ENCODE measurements around the gene LIPM. TPM values are rescaled to one million over a fixed set of nuclear protein-coding genes. Genes with fewer than 3 reads are reported as not detected.

Gene LIPM
- total and polyA plus RNA-seq, 4 donors: 0.21 TPM; not detected in 3

- Histone ChIP-seq H3K27me3 (ENCODE audit: control insufficient read depth, insufficient read depth, low read length) (no peaks in the 10 kb centered on the region), H3K4me1 (ENCODE audit: control insufficient read depth, insufficient read depth, low read length) (no peaks in the 10 kb centered on the region), H3K27ac (ENCODE audit: low read depth, low read length) (no peak overlapping the region), H3K36me3 (ENCODE audit: control insufficient read depth, insufficient read depth, low read length) (no peaks in the 10 kb centered on the region), H3K4me3 (ENCODE audit: low read depth, low read length) (no peak overlapping the region), H3K9me3 (ENCODE audit: control insufficient read depth, insufficient read depth, low read length) (no peaks in the 10 kb centered on the region)
- 78% methylated on average over 2 of the region's 2 CpGs for WGBS (ENCODE audit: insufficient coverage)
- DNase-seq (ENCODE audit: low read depth in 4 of 6, low spot score in 6 of 6): no peak
These were observed 63.9 kb downstream of the LIPM start for GRCh38 chr10:88866454-88866853.

GRCh38 chr10:88870089-88870488 is 67.6 kb downstream of the LIPM start:
- H3K27me3 ChIP-seq (ENCODE audit: control insufficient read depth, insufficient read depth, low read length): no peaks in the 10 kb centered on the region
- no peak for DNase-seq (ENCODE audit: low read depth in 4 of 6, low spot score in 6 of 6)
- no peaks in the 10 kb centered on the region for H3K4me1 ChIP-seq (ENCODE audit: control insufficient read depth, insufficient read depth, low read length)
- no peaks in the 10 kb centered on the region for H3K9me3 ChIP-seq (ENCODE audit: control insufficient read depth, insufficient read depth, low read length)
- H3K36me3 ChIP-seq (ENCODE audit: control insufficient read depth, insufficient read depth, low read length): no peaks in the 10 kb centered on the region
- no peak overlapping the region for H3K27ac ChIP-seq (ENCODE audit: low read depth, low read length)
- H3K4me3 ChIP-seq (ENCODE audit: low read depth, low read length): no peak overlapping the region

Other genes starting within 250 kb of the LIPM start
- gene RNLS, start 219.4 kb upstream of the LIPM start, total RNA-seq: 10 to 100 TPM in 1 of 2 donors, 1 to 10 TPM in 1; 8.3 to 16.1 TPM
- gene RNLS, start 219.4 kb upstream of the LIPM start, polyA plus RNA-seq (ENCODE audit: insufficient read length in 2 of 2): 1 to 10 TPM; 6.1 to 7.1 TPM
- under 1 TPM; 0.28 to 0.40 TPM for gene LIPJ, start 216.0 kb upstream of the LIPM start, total RNA-seq
- gene LIPJ, start 216.0 kb upstream of the LIPM start, polyA plus RNA-seq (ENCODE audit: insufficient read length in 2 of 2): under 1 TPM; 0.30 to 0.73 TPM
- gene LIPF, start 138.3 kb upstream of the LIPM start, total RNA-seq: not detected
- not detected for gene LIPF, start 138.3 kb upstream of the LIPM start, polyA plus RNA-seq (ENCODE audit: insufficient read length in 2 of 2)
- not detected for gene LIPK, start 96.5 kb upstream of the LIPM start, total RNA-seq
- gene LIPK, start 96.5 kb upstream of the LIPM start, polyA plus RNA-seq (ENCODE audit: insufficient read length in 2 of 2): not detected
- under 1 TPM in 1 of 2 donors, not detected in 1; 0.30 TPM for gene LIPN, start 42.7 kb upstream of the LIPM start, total RNA-seq
- gene LIPN, start 42.7 kb upstream of the LIPM start, polyA plus RNA-seq (ENCODE audit: insufficient read length in 2 of 2): not detected
- gene ANKRD22, start 49.1 kb downstream of the LIPM start, total RNA-seq: under 1 TPM; 0.17 to 0.59 TPM
- under 1 TPM in 1 of 2 donors, not detected in 1; 0.70 TPM for gene ANKRD22, start 49.1 kb downstream of the LIPM start, polyA plus RNA-seq (ENCODE audit: insufficient read length in 2 of 2)
- 10 to 100 TPM; 10.2 to 23.9 TPM for gene STAMBPL1, start 77.5 kb downstream of the LIPM start, total RNA-seq
- 10 to 100 TPM in 1 of 2 donors, 1 to 10 TPM in 1; 8.4 to 10.4 TPM for gene STAMBPL1, start 77.5 kb downstream of the LIPM start, polyA plus RNA-seq (ENCODE audit: insufficient read length in 2 of 2)
- gene ACTA2, start 150.0 kb downstream of the LIPM start, total RNA-seq: 100 to 1,000 TPM in 1 of 2 donors, 10 to 100 TPM in 1; 97.2 to 357 TPM
- gene ACTA2, start 150.0 kb downstream of the LIPM start, polyA plus RNA-seq (ENCODE audit: insufficient read length in 2 of 2): 10 to 100 TPM; 37.7 to 44.4 TPM
- gene FAS, start 188.1 kb downstream of the LIPM start, total RNA-seq: 1 to 10 TPM; 6.4 to 9.0 TPM
- 1 to 10 TPM; 4.5 to 5.1 TPM for gene FAS, start 188.1 kb downstream of the LIPM start, polyA plus RNA-seq (ENCODE audit: insufficient read length in 2 of 2)

Measured in spinal cord (tissue), 10 donors.